COLO668 (cell line): ENCODE measurements around the gene TMEM175.
A peak's percentile ranks its signal among the peaks of the same experiment; 100 is the strongest.

Experiments used
- DNase-seq: peaks from one replicate; lab custom pipeline; 2025; ENCODE audit not compliant: unreplicated experiment; lab: John Stamatoyannopoulos, UW

The TMEM175 gene

DNA sequence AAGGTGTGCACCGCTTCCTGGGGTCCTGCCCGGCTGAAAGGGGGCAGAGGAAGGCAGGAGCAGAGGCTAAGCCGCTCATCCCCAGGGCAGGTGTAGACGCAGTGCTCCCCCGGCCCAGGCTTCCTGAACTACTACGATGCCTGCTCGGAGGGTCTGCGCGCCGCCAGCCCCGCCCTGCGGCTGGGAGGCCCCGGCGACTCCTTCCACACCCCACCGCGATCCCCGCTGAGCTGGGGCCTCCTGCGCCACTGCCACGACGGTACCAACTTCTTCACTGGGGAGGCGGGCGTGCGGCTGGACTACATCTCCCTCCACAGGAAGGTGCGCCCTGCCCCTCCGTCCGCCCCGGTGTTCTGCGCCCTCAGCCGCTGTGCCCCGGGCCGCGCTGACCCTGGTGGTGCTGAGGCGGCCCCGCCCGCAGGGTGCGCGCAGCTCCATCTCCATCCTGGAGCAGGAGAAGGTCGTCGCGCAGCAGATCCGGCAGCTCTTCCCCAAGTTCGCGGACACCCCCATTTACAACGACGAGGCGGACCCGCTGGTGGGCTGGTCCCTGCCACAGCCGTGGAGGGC, 69.4 kb downstream of the TMEM175 start:
- DNase-seq = no peak

GRCh38 chr4:1002131-1002630, 69.9 kb downstream of the TMEM175 start:
- peak; percentile 48 for DNase-seq

GRCh38 chr4:1002631-1003251, 70.5 kb downstream of the TMEM175 start:
- no peak for DNase-seq

DNA sequence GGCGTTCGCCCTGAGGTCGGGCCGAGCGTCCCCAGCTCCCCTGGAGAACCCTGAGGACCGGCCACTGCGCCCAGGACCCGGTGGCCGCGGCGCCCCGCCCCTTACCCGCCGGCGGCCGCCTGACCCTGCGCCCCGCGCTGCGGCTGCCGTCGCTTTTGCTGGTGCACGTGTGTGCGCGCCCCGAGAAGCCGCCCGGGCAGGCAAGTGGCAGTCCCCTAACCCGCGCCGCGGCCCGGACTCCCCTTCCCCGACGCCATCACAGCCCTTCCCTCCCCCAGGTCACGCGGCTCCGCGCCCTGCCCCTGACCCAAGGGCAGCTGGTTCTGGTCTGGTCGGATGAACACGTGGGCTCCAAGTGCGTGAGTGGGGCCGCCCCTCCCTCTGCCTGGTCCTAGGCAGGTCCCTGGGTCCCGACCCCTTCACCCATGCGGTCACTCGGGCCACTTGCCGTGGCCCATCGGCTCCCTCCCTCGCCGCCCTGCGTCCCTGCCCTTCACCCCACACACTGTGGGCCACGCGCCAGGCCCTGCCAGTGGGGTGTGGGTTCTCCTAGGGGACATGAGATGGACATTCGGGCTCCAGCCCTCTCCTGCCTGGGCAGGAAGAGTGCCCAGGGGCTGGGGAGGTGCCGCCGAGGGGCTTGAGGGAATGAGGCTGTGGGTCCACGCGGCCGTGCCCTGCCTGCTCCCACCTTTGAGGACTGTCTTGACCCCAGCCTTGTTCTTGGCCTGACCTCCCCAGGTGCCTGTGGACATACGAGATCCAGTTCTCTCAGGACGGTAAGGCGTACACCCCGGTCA, 71.2 kb downstream of the TMEM175 start:
- DNase-seq = no peak

GRCh38 chr4:1004071-1004418, 71.8 kb downstream of the TMEM175 start:
- DNase-seq = no peak

DNA sequence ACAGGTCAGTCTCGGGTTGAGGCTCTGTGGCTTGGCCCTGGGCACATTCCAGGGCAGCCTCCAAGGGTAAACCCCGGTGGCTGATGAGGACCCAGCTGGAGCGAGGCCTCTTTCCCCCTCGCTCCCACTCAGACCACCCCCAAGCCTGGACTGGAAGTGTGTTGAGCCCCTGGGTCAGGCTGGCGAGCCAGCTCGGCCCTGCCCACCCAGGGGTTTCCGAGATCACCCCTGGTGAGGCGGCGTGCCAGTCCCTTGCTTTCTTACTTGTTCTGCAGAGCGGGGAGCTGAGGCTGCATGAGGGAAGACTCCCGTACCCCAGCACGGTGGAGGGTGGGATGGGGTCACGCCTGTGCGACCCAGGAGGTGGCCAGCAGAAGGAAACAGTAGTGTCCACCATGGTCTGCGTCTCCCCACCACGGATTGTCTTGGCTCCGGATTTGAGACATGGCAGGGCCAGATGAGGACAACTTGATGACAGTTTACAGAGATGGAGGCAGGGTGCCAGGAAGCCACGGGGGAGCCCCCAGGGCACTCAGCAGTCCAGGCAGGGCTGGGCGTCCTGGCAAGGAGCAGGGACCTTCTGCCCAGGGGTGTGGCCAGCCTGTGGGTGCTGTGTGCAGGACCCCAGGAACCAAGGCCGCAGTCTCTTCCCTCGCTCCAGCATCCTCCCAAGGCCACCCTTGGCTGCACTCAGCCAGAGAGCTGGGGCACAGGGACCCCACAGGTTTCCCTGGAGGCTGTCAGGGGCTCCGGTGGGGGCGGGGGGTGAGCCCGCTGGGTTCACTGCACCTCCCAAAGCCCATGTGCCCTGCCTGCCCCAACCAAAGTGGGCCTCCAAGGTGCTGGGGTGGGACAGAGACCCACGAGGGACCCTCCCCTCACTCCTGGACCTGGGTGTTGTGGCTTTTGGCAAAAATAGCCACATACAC, 72.6 kb downstream of the TMEM175 start:
- no peak for DNase-seq

DNA sequence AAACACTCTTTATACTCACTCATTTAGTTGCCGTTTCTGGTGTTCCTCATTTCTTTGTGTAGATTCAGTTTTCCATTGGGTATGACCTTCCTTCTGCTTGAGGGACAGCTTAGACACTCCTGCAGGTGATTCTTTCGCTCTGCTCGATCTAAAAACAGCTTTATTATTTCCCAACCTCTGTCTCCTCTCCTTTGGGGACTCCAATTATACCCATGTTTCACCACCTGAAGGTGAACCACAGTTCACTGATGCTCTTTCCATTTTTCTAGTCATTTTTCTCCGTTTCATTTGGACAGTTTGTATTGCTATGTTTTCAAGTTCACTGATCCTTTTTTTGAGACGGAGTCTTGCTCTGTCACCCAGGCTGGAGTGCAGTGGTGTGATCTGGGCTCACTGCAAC, 74.6 kb downstream of the TMEM175 start:
- DNase-seq = no peak
